Measurements from ENCODE around the gene PERM1. TPM values are rescaled to one million over a fixed set of nuclear protein-coding genes. Genes with fewer than 3 reads are reported as not detected.

PERM1 gene
- total RNA-seq, 1 experiment from 2014 or later: 1.5 TPM

- peak overlapping the region; percentile 40 to 57 for H3K4me3 ChIP-seq (ENCODE audit: low read depth in 2 of 2, low read length in 2 of 2)
- intact Hi-C loops (cut with micrococcal nuclease; ENCODE audit: unreplicated experiment) (loop anchor here (5.0 kb wide), 1 partner anchor 36 kb away; no protein-coding TSS in a partner anchor), in situ Hi-C loops (cut with HindIII; ENCODE audit: low pct_unique_long_range_greater_than_20kb, low sequenced_read_pairs) (no loop called here)
- DNase-seq (ENCODE audit: low read depth, low spot score) (no peak), ATAC-seq (peak; percentile 5; the same call in 1 of the 2 replicates)
- BruUV-seq (replicated peaks): no TSS peak
- ChIA-PET CTCF (interaction anchor here (0.6 kb wide), 1 partner anchor 16 kb away, joined by 3 read pairs; the partner anchor contains the start of gene NOC2L), POLR2A (interaction anchor here (0.6 kb wide), 3 partner anchors 11 to 328 kb away, joined by 3 to 4 read pairs (median 4); no protein-coding TSS in a partner anchor)
- H3K27ac ChIP-seq (ENCODE audit: low read length): peak overlapping the region; percentile 87
- no peaks in the 10 kb centered on the region for H3K36me3 ChIP-seq (ENCODE audit: control insufficient read depth, insufficient read depth, low read length)
- no peaks in the 10 kb centered on the region for H3K9me3 ChIP-seq (ENCODE audit: control insufficient read depth, insufficient read depth, low read depth, low read length)
- H3K27me3 ChIP-seq (ENCODE audit: control insufficient read depth, insufficient read depth, low read length): no peaks in the 10 kb centered on the region
- TF ChIP-seq POLR2AphosphoS5 (IDR thresholded peaks at IDR 0.05; ENCODE audit: low read depth, low read length) (peak; percentile 80), TCF7L2 (IDR thresholded peaks at IDR 0.05; ENCODE audit: low read depth, low read length) (no peak), SIN3A (IDR thresholded peaks at IDR 0.05; ENCODE audit: borderline replicate concordance, insufficient read depth, low read depth, low read length) (peak; percentile 45; the same call in 1 of the 2 replicates), CTCF (IDR thresholded peaks at IDR 0.05) (no peak), REST (IDR thresholded peaks at IDR 0.05; ENCODE audit: insufficient read depth in 1 of 2, low read depth in 2 of 2, low read length in 1 of 2) (no peak)
- H3K4me1 ChIP-seq (ENCODE audit: control insufficient read depth, insufficient read depth, low read length): peaks cover 60% of the 10 kb centered on the region
Measured at GRCh38 chr1:942864-943533, 38.9 kb downstream of the PERM1 start.

- in situ Hi-C loops (cut with HindIII; ENCODE audit: low pct_unique_long_range_greater_than_20kb, low sequenced_read_pairs) (no loop called here), intact Hi-C loops (cut with micrococcal nuclease; ENCODE audit: unreplicated experiment) (loop anchor here (5.0 kb wide), 1 partner anchor 35 kb away; no protein-coding TSS in a partner anchor)
- TF ChIP-seq CTCF (IDR thresholded peaks at IDR 0.05) (peak; percentile 38; the same call in 1 of the 2 replicates), POLR2AphosphoS5 (IDR thresholded peaks at IDR 0.05; ENCODE audit: low read depth, low read length) (no peak), TCF7L2 (IDR thresholded peaks at IDR 0.05; ENCODE audit: low read depth, low read length) (no peak), REST (IDR thresholded peaks at IDR 0.05; ENCODE audit: insufficient read depth in 1 of 2, low read depth in 2 of 2, low read length in 1 of 2) (no peak), SIN3A (IDR thresholded peaks at IDR 0.05; ENCODE audit: borderline replicate concordance, insufficient read depth, low read depth, low read length) (no peak)
- H3K4me1 ChIP-seq (ENCODE audit: control insufficient read depth, insufficient read depth, low read length): peaks cover 65% of the 10 kb centered on the region
- no peaks in the 10 kb centered on the region for H3K9me3 ChIP-seq (ENCODE audit: control insufficient read depth, insufficient read depth, low read depth, low read length)
- CTCF ChIA-PET: interaction anchor here (0.6 kb wide), 2 partner anchors 17 to 1322 kb away, joined by 3 to 4 read pairs; partner anchors contain the start of gene NOC2L
- no peaks in the 10 kb centered on the region for H3K36me3 ChIP-seq (ENCODE audit: control insufficient read depth, insufficient read depth, low read length)
- POLR2A ChIA-PET: interaction anchor here (0.6 to 1.0 kb wide), 3 partner anchors 12 to 329 kb away, joined by 3 to 4 read pairs (median 3); no protein-coding TSS in a partner anchor
- H3K27ac ChIP-seq (ENCODE audit: low read length): peak overlapping the region; percentile 87
- peak; percentile 3; the same call in 1 of the 2 replicates for ATAC-seq
- no peaks in the 10 kb centered on the region for H3K27me3 ChIP-seq (ENCODE audit: control insufficient read depth, insufficient read depth, low read length)
- peak overlapping the region; percentile 40 to 57 for H3K4me3 ChIP-seq (ENCODE audit: low read depth in 2 of 2, low read length in 2 of 2)
- DNase-seq (ENCODE audit: low read depth, low spot score): no peak
- BruUV-seq (replicated peaks): no TSS peak
Measured at GRCh38 chr1:942411-942821, 39.5 kb downstream of the PERM1 start.

Data from Panc1 (cell line).